Neural crest cell (in vitro differentiated cells): ENCODE data around the gene HDAC4. TPM values are rescaled to one million over a fixed set of nuclear protein-coding genes. Genes with fewer than 3 reads are reported as not detected.

Experiments
- DNase-seq: peaks from one replicate; pipeline ENCODE4 v3.0.0; 2021; ENCODE audit warnings: low read depth, mixed read lengths, low spot score
- H3K27ac Mint-ChIP-seq: one replicate; pipeline ENCODE4 v1.8.0; 2021; ENCODE audit warnings: mild to moderate bottlenecking, mixed read lengths; ENCODE audit not compliant: unreplicated experiment
- H3K27me3 Mint-ChIP-seq: 2 replicates; pipeline ENCODE4 v1.8.0; 2021; ENCODE audit warnings: low read depth, mild to moderate bottlenecking, mixed read lengths
- H3K36me3 Mint-ChIP-seq: 2 replicates; pipeline ENCODE4 v1.8.0; 2021; ENCODE audit warnings: low read depth, mild to moderate bottlenecking, mixed read lengths
- H3K4me1 Mint-ChIP-seq: 2 replicates; pipeline ENCODE4 v1.8.0; 2021; ENCODE audit warnings: mixed read lengths
- H3K4me3 Mint-ChIP-seq: one replicate; pipeline ENCODE4 v1.8.0; 2021; ENCODE audit warnings: mild to moderate bottlenecking, mixed read lengths
- H3K9me3 Mint-ChIP-seq: 2 replicates; pipeline ENCODE4 v1.8.0; 2021; ENCODE audit warnings: mixed read lengths
- total RNA-seq: library from RNA; stranded (reverse); gene quantifications from 2 replicates; pipeline ENCODE4 v1.2.1, GENCODE V29; 2021
- TF ChIP-seq, protein P1 (sequence below): fragments of 200-600 bp; sonication (generic); conservative IDR thresholded peaks from 2 replicates; pipeline ENCODE4 v1.5.0; 2021; ENCODE audit warnings: antibody characterized with exemption, mild to moderate bottlenecking

Gene HDAC4
- total RNA-seq, 1 donor from 2014 or later = 52.1 TPM

DNA sequence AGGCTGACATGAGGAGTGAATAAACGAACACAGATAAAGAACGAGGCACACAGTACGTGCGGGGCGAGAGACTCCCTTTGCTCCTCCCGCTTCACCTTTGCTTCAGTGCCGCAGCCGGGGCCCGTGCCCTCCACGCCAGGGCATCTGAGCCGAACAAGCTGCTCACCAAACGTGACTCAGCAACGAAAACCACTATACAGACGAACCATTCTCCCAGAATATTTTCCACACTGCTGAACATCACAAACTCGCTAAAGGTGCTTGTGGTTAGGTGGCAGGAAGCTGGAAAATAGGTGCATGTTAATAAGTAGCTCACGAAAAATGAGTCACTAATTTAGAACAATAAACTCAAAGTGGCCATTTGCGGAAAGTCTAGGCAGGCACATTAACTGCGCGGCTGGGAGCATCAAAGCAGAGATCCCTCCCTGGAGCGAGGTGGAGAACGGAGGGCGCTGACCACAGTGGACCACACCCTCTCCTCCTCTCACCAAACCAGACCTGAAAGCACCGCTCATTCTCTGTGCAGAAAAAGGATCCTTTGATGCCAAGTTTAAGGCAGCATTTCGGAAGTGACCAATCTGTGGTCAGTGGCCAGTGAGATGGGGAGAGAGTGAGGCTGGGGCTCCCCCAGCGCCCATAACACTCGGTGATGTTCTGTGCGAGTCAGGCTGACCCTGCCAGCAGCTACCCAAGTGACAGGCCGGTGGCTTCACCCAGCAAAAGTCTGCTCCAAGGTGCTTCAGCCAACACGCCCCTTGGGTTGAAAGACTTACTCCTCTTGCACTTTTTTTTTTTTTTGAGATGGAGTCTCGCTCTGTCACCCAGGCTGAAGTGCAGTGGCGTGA lies 153.2 kb downstream of the HDAC4 start:
- Mint-ChIP-seq H3K27me3 (no peaks in the 10 kb centered on the region), H3K4me1 (peaks cover 73% of the 10 kb centered on the region), H3K4me3 (no peak overlapping the region), H3K9me3 (peaks cover 2% of the 10 kb centered on the region), H3K27ac (peak overlapping the region; percentile 50), H3K36me3 (peaks cover 6% of the 10 kb centered on the region)
- no peak for DNase-seq
- TF ChIP-seq, protein P1, sequence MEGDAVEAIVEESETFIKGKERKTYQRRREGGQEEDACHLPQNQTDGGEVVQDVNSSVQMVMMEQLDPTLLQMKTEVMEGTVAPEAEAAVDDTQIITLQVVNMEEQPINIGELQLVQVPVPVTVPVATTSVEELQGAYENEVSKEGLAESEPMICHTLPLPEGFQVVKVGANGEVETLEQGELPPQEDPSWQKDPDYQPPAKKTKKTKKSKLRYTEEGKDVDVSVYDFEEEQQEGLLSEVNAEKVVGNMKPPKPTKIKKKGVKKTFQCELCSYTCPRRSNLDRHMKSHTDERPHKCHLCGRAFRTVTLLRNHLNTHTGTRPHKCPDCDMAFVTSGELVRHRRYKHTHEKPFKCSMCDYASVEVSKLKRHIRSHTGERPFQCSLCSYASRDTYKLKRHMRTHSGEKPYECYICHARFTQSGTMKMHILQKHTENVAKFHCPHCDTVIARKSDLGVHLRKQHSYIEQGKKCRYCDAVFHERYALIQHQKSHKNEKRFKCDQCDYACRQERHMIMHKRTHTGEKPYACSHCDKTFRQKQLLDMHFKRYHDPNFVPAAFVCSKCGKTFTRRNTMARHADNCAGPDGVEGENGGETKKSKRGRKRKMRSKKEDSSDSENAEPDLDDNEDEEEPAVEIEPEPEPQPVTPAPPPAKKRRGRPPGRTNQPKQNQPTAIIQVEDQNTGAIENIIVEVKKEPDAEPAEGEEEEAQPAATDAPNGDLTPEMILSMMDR = no peak

DNA sequence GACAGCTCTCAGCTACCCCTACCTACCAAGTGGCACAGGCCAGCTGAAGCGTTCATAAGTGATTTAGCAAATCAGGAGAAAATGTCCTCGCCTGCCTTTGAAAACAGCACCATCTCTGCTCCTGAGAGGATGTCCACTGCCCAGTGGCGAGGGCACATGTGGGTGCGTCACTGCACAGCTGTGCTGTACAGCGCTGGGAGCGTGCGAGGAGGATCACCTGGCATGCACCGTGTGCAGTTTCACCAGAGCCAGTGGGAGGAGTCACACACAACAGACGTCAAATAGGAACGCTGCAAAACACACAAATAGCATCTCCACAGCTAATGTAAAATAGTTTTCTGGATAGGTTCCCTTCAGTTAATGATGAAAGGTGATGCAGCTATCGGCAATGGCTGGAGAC lies 154.1 kb downstream of the HDAC4 start:
- no peak for DNase-seq
- Mint-ChIP-seq H3K9me3 (peaks cover 2% of the 10 kb centered on the region), H3K27ac (no peak overlapping the region), H3K4me3 (no peak overlapping the region), H3K4me1 (peaks cover 69% of the 10 kb centered on the region), H3K27me3 (no peaks in the 10 kb centered on the region), H3K36me3 (peaks cover 6% of the 10 kb centered on the region)
- TF ChIP-seq, protein P1 = no peak

DNA sequence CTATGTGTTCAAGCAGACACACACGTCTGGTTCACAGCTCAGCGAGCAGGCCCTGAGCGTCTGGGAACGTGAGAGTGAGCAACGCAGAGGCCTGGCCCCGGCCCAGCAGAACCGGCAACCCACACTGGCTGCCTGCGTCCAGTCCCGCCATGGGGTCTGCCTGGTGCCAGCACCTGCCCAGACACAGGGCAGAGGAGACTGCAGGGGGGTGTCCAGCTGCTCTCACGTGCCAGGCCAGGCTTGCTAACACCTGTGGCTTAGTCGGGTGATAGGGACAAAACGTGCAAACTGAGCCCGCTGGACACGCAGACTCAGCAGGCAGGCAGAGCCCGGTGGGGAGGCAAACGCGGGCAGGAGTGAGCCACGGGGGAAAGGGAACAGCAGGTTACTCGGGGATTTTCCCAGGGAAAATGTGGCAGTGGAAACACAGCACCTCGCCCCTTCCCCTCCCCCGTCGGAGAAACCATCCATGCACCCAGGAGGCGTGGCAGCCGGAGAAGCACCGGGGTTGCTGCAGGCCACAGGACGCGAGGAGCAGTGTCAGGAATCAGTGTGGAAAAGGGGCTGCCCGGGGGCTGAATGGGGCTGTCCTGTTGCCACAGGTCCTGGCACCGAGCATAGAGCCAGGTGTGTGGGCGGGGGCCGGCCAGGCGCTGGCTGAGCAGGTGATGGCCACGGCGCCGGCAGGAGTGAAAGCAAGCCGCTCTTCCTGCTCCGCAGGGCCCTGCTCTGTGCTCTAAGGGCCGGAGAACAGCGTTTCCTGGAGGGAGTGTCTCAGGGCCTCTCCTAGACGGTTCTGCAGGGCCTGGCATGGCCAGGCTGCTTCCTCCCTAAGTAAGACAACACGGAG lies 154.7 kb downstream of the HDAC4 start:
- H3K36me3 Mint-ChIP-seq = peaks cover 6% of the 10 kb centered on the region
- H3K4me1 Mint-ChIP-seq = peaks cover 71% of the 10 kb centered on the region
- TF ChIP-seq, protein P1 = no peak
- H3K4me3 Mint-ChIP-seq = no peak overlapping the region
- no peak for DNase-seq
- peaks cover 2% of the 10 kb centered on the region for H3K9me3 Mint-ChIP-seq
- peak overlapping the region; percentile 62 for H3K27ac Mint-ChIP-seq
- no peaks in the 10 kb centered on the region for H3K27me3 Mint-ChIP-seq

GRCh38 chr2:239245107-239245506 lies 155.7 kb downstream of the HDAC4 start:
- peak overlapping the region; percentile 2 for H3K4me3 Mint-ChIP-seq
- DNase-seq = no peak
- H3K27ac Mint-ChIP-seq = no peak overlapping the region
- TF ChIP-seq, protein P1 = no peak
- peaks cover 76% of the 10 kb centered on the region for H3K4me1 Mint-ChIP-seq
- H3K27me3 Mint-ChIP-seq = no peaks in the 10 kb centered on the region
- H3K36me3 Mint-ChIP-seq = peaks cover 6% of the 10 kb centered on the region
- peaks cover 2% of the 10 kb centered on the region for H3K9me3 Mint-ChIP-seq

GRCh38 chr2:239244625-239245024 lies 156.2 kb downstream of the HDAC4 start:
- H3K27me3 Mint-ChIP-seq = no peaks in the 10 kb centered on the region
- H3K9me3 Mint-ChIP-seq = peaks cover 2% of the 10 kb centered on the region
- H3K4me1 Mint-ChIP-seq = peaks cover 76% of the 10 kb centered on the region
- no peak overlapping the region for H3K27ac Mint-ChIP-seq
- no peak for DNase-seq
- H3K4me3 Mint-ChIP-seq = peak overlapping the region; percentile 2
- peaks cover 6% of the 10 kb centered on the region for H3K36me3 Mint-ChIP-seq
- TF ChIP-seq, protein P1 = no peak
